Activated CD4-positive, alpha-beta T cell treated with anti-CD3 and anti-CD28 coated beads, Interleukin-2, Interleukin-4, amounts not matched to agents 100 ng/mL and 50 ng/mL, durations not matched to agents 16 hours and 8 hours (primary cell): ENCODE measurements around the gene SAFB.
"Not testable (repeated sequence)": the region's sequence is repeated elsewhere in the genome, so short reads cannot be mapped to it uniquely, and the experiment has no call there.

Experiments
- DNase-seq: peaks from one replicate; pipeline ENCODE4 v3.0.0-alpha.2; 2020; ENCODE audit warnings: low spot score

The SAFB gene

GRCh38 chr19:5697890-5698634, 75.2 kb downstream of the SAFB start:
- no peak for DNase-seq

GRCh38 chr19:5698635-5699422, 75.9 kb downstream of the SAFB start:
- no peak for DNase-seq

GRCh38 chr19:5700455-5701092, 77.7 kb downstream of the SAFB start:
- DNase-seq, result no peak

- DNase-seq, result not testable (repeated sequence)
Measured at GRCh38 chr19:5702053-5702410, 79.1 kb downstream of the SAFB start.

GRCh38 chr19:5703819-5704818, 81.2 kb downstream of the SAFB start:
- no peak for DNase-seq

GRCh38 chr19:5705552-5705951, 82.7 kb downstream of the SAFB start:
- DNase-seq, result no peak

- DNase-seq, result no peak
Measured at GRCh38 chr19:5706876-5707573, 84.1 kb downstream of the SAFB start.

- DNase-seq, result no peak
Measured at GRCh38 chr19:5707576-5708575, 85.0 kb downstream of the SAFB start.

- DNase-seq, result no peak
Measured at GRCh38 chr19:5711025-5711424, 88.1 kb downstream of the SAFB start.

GRCh38 chr19:5711713-5712161, 88.9 kb downstream of the SAFB start:
- DNase-seq, result no peak

- DNase-seq, result no peak
Measured at GRCh38 chr19:5713228-5713627, 90.3 kb downstream of the SAFB start.

- DNase-seq, result no peak
Measured at GRCh38 chr19:5714816-5715215, 91.9 kb downstream of the SAFB start.

- no peak for DNase-seq
Measured at GRCh38 chr19:5717215-5717935, 94.5 kb downstream of the SAFB start.
